H1 (cell line): Measurements from ENCODE around the gene SLC19A1.

Source experiments
- CBX5 ChIP-seq: fragments of 300-800, 300-1000 bp; sonication (generic); IDR thresholded peaks from 2 replicates; pipeline ENCODE4 v1.7.1; 2016; ENCODE audit warnings: antibody characterized with exemption, low read length, low read depth
- CTCF ChIP-seq, 3 experiments: IDR thresholded peaks; 1 replicate in 2 of 3; 2 replicates in 1 of 3; pipeline versions ENCODE4 v1.5.1 to v1.6.1; 2011; ENCODE audit warnings: low read length in 3 of 3, mild to moderate bottlenecking in 3 of 3, inconsistent platforms in 2 of 3, low read depth in 1 of 3, moderate library complexity in 1 of 3; ENCODE audit not compliant: insufficient read depth in 1 of 3; ENCODE audit errors: control extremely low read depth in 1 of 3
- EZH2 ChIP-seq: fragments of 200-600 bp; sonication (generic); IDR thresholded peaks from 2 replicates; pipeline ENCODE4 v1.7.1; 2012; ENCODE audit warnings: low read depth, mild to moderate bottlenecking, moderate library complexity, low read length, inconsistent platforms; ENCODE audit not compliant: severe bottlenecking
- FOSL1 ChIP-seq: IDR thresholded peaks from 2 replicates; pipeline ENCODE4 v1.6.1; 2011; ENCODE audit warnings: mild to moderate bottlenecking, low read depth, low read length, moderate library complexity; ENCODE audit not compliant: insufficient read depth
- GABPA ChIP-seq: IDR thresholded peaks from 2 replicates; pipeline ENCODE4 v1.6.1; 2011; ENCODE audit warnings: mild to moderate bottlenecking, low read length, moderate library complexity, borderline replicate concordance; ENCODE audit not compliant: insufficient read depth
- MAX ChIP-seq: IDR thresholded peaks from 2 replicates; pipeline ENCODE4 v1.6.1; 2012; ENCODE audit warnings: inconsistent platforms
- NANOG ChIP-seq: IDR thresholded peaks from 2 replicates; pipeline ENCODE4 v1.6.1; 2011; ENCODE audit warnings: low read length, low read depth, mild to moderate bottlenecking, inconsistent platforms; ENCODE audit not compliant: insufficient read depth, poor library complexity, severe bottlenecking
- NRF1 ChIP-seq: IDR thresholded peaks from 2 replicates; pipeline ENCODE4 v1.6.1; 2011; ENCODE audit warnings: mild to moderate bottlenecking, low read depth, low read length, improper control_type of control experiment
- POLR2A ChIP-seq, 2 experiments: IDR thresholded peaks; 1 replicate in 1 of 2; 2 replicates in 1 of 2; pipeline ENCODE4 v1.6.1; 2011; ENCODE audit warnings: low read depth in 2 of 2, low read length in 2 of 2, mild to moderate bottlenecking in 2 of 2; ENCODE audit errors: control extremely low read depth in 1 of 2
- RAD21 ChIP-seq, 2 experiments: IDR thresholded peaks in 1 of 2; conservative IDR thresholded peaks in 1 of 2; 2 replicates each; pipeline ENCODE4 v1.6.1; 2011; ENCODE audit warnings: low read depth in 2 of 2, low read length in 2 of 2, improper control_type of control experiment in 1 of 2, inconsistent platforms in 1 of 2, mild to moderate bottlenecking in 1 of 2, moderate library complexity in 1 of 2
- RFX5 ChIP-seq: IDR thresholded peaks from 2 replicates; pipeline ENCODE4 v1.6.1; 2011; ENCODE audit warnings: low read depth, low read length, improper control_type of control experiment, borderline replicate concordance
- SRF ChIP-seq: IDR thresholded peaks from 2 replicates; pipeline ENCODE4 v1.6.1; 2011; ENCODE audit warnings: mild to moderate bottlenecking, low read depth, low read length, moderate library complexity
- TCF12 ChIP-seq: IDR thresholded peaks from 2 replicates; pipeline ENCODE4 v1.6.1; 2011; ENCODE audit warnings: low read depth, mild to moderate bottlenecking, low read length
- USF2 ChIP-seq: IDR thresholded peaks from 2 replicates; pipeline ENCODE4 v1.6.1; 2011; ENCODE audit warnings: low read length, improper control_type of control experiment

DNA sequence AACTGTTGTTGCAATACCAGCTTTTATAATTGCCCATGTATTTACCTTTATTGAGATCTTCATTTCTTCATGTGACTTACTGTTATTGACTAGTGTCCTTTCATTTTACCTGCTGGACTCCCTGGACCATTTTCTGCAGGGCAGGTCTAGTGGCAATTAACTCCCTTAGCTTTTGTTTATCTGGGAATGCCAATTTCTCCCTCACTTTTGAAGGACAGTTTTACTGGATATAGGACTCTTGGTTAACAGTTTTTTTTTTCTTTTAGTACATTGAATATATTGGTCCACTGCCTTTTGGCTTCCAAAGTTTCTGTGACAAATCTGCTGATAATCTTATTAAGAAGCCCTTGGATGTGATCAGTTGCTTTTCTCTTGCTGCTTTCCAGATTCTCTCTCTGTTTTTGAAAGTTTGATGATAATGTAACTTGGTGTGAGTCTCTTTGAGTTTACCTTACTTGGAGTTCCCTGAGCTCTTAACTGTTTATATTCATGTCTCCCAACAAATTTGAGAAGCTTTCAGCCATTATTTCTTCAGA lies 80.4 kb downstream of the SLC19A1 start:
- no peak for TF ChIP-seq CTCF (IDR thresholded peaks at IDR 0.05; ENCODE audit: control extremely low read depth in 1 of 3, insufficient read depth in 1 of 3, low read depth in 1 of 3, low read length in 3 of 3)
- no peak for TF ChIP-seq EZH2
- TF ChIP-seq RFX5, result no peak
- no peak for TF ChIP-seq SRF
- no peak for TF ChIP-seq CBX5
- TF ChIP-seq USF2, result no peak
- TF ChIP-seq POLR2A (IDR thresholded peaks at IDR 0.05; ENCODE audit: control extremely low read depth in 1 of 2, low read depth in 2 of 2, low read length in 2 of 2), result no peak
- TF ChIP-seq GABPA, result no peak
- TF ChIP-seq FOSL1, result no peak
- TF ChIP-seq RAD21 (IDR thresholded peaks at IDR 0.05 in 1 of 2, conservative IDR thresholded peaks at IDR 0.05 in 1 of 2; ENCODE audit: low read depth in 2 of 2, low read length in 2 of 2), result no peak
- no peak for TF ChIP-seq NRF1
- no peak for TF ChIP-seq MAX
- TF ChIP-seq NANOG, result no peak
- no peak for TF ChIP-seq TCF12
